DND-41 (cell line): ENCODE measurements around the gene UBALD1.

ENCODE experiments used
- ATAC-seq: fragments of 200-7000 bp; cut with Tn5 transposase; 3 replicates; pipeline ENCODE4 v1.9.1; 2021; ENCODE audit warnings: low read depth; ENCODE audit not compliant: insufficient read depth
- DNase-seq: peaks from one replicate; pipeline ENCODE4 v3.0.0-alpha.2; 2020
- H2AFZ ChIP-seq: 2 replicates; pipeline ENCODE4 v1.6.0; 2012; ENCODE audit warnings: low read depth, low read length
- H3K27ac ChIP-seq: 2 replicates; pipeline ENCODE4 v1.5.1; 2012; ENCODE audit warnings: low read length, inconsistent platforms
- H3K27me3 ChIP-seq: fragments of 200-600 bp; sonication (generic); 2 replicates; pipeline ENCODE4 v1.6.0; 2012; ENCODE audit warnings: low read length, mild to moderate bottlenecking, inconsistent platforms; ENCODE audit not compliant: insufficient read depth, poor library complexity
- H3K36me3 ChIP-seq: 2 replicates; pipeline ENCODE4 v1.5.1; 2012; ENCODE audit warnings: low read length, inconsistent platforms; ENCODE audit not compliant: insufficient read depth
- H3K4me1 ChIP-seq: 2 replicates; pipeline ENCODE4 v1.5.1; 2012; ENCODE audit warnings: mild to moderate bottlenecking, low read length; ENCODE audit not compliant: insufficient read depth
- H3K4me2 ChIP-seq: 2 replicates; pipeline ENCODE4 v1.6.0; 2012; ENCODE audit warnings: mild to moderate bottlenecking, moderate library complexity, low read length, inconsistent platforms; ENCODE audit not compliant: insufficient read depth
- H3K4me3 ChIP-seq, 2 experiments: fragments of 200-600 bp in 1 of 2; shearing (Covaris generic) in 1 of 2; 2 replicates each; pipeline ENCODE4 v1.5.1; 2012 to 2016; ENCODE audit warnings: inconsistent platforms in 2 of 2, low read length in 2 of 2, mild to moderate bottlenecking in 2 of 2, low read depth in 1 of 2, moderate library complexity in 1 of 2
- H3K79me2 ChIP-seq: 2 replicates; pipeline ENCODE4 v1.6.0; 2012; ENCODE audit warnings: low read length, inconsistent platforms; ENCODE audit not compliant: insufficient read depth
- H3K9ac ChIP-seq: 2 replicates; pipeline ENCODE4 v1.6.0; 2012; ENCODE audit warnings: low read depth, mild to moderate bottlenecking, inconsistent platforms, low read length, moderate library complexity
- H3K9me3 ChIP-seq: 2 replicates; pipeline ENCODE4 v1.5.1; 2012; ENCODE audit warnings: low read length, moderate library complexity, mild to moderate bottlenecking, inconsistent platforms; ENCODE audit not compliant: insufficient read depth, severe bottlenecking
- H4K20me1 ChIP-seq: 2 replicates; pipeline ENCODE4 v1.6.0; 2012; ENCODE audit warnings: low read length; ENCODE audit not compliant: insufficient read depth
- EZH2 ChIP-seq: IDR thresholded peaks from 3 replicates; pipeline ENCODE4 v1.6.1; 2012; ENCODE audit warnings: borderline replicate concordance, low read depth, mild to moderate bottlenecking, moderate library complexity, low read length, inconsistent platforms; ENCODE audit not compliant: severe bottlenecking
- TF ChIP-seq, protein P1 (sequence below): IDR thresholded peaks from 2 replicates; pipeline ENCODE4 v1.5.1; 2012; ENCODE audit warnings: borderline replicate concordance, low read length, moderate library complexity, mild to moderate bottlenecking; ENCODE audit not compliant: poor library complexity, severe bottlenecking; ENCODE audit errors: extremely low read depth

Gene UBALD1

DNA sequence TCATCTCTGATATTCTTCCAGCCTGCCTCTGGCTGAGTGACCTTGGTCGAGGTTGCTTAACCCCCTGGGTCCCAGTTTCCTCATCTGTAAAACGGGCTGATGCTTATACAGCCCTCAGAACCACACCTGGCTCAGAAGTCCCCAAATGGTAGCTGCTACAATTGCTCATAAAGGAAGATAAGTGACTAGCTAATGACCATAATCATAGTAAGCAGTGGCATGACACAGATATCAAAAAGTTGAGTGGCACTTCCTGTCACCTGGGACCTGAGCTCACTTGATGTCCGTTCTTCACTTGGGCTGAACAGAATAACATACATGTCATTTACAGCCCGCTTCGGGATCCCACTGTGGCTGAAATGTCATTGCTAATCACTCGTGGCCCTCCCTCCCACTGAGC, 11.7 kb upstream of the UBALD1 start:
- Histone ChIP-seq H3K4me3 (peak overlapping the region in 1 of 2 experiments; percentile 92; a peak in 3 of 4 replicates), H3K27me3 (no peaks in the 10 kb centered on the region), H3K27ac (peak overlapping the region; percentile 63; the same call in 1 of the 2 replicates), H2AFZ (no peak overlapping the region), H3K4me1 (peaks cover 28% of the 10 kb centered on the region), H3K79me2 (peaks cover 63% of the 10 kb centered on the region), H3K4me2 (peak overlapping the region; percentile 89), H3K36me3 (peaks cover 10% of the 10 kb centered on the region; the same call in 1 of the 2 replicates), H4K20me1 (peaks cover 17% of the 10 kb centered on the region), H3K9me3 (peaks cover 3% of the 10 kb centered on the region), H3K9ac (peak overlapping the region; percentile 89; the same call in 1 of the 2 replicates)
- no peak for DNase-seq
- TF ChIP-seq EZH2, result no peak
- TF ChIP-seq, protein P1, sequence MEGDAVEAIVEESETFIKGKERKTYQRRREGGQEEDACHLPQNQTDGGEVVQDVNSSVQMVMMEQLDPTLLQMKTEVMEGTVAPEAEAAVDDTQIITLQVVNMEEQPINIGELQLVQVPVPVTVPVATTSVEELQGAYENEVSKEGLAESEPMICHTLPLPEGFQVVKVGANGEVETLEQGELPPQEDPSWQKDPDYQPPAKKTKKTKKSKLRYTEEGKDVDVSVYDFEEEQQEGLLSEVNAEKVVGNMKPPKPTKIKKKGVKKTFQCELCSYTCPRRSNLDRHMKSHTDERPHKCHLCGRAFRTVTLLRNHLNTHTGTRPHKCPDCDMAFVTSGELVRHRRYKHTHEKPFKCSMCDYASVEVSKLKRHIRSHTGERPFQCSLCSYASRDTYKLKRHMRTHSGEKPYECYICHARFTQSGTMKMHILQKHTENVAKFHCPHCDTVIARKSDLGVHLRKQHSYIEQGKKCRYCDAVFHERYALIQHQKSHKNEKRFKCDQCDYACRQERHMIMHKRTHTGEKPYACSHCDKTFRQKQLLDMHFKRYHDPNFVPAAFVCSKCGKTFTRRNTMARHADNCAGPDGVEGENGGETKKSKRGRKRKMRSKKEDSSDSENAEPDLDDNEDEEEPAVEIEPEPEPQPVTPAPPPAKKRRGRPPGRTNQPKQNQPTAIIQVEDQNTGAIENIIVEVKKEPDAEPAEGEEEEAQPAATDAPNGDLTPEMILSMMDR, result no peak
- ATAC-seq, result no peak

DNA sequence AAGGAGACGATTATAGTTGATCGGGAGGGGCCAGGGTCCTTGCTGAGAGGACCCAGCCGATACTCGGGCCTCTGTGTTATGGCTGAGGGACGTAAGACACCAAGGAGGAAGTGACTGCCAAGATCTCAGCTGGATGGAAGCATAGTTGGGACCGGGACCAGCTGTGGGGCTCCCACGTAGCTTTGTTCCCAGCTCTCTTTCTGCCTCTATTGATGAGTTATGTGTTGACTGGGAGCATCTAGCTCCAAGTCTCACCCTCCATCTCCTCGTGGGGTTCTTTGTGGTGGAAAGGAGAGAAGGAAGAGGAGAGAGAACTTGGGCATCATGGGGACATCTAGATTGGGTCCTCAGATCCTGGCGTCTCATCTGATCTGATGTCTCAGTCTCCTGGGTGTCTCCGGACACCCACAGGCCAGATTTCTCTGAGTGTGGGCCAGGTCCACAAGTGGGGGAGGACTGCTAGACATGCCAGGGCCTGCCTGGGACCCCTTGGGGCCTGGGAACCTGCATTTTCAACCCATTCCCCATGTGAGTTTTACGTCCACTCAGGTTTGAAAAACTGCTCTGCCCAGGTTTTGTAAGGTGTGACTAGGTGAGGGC, 11.0 kb upstream of the UBALD1 start:
- H4K20me1 ChIP-seq, result peaks cover 17% of the 10 kb centered on the region

DNA sequence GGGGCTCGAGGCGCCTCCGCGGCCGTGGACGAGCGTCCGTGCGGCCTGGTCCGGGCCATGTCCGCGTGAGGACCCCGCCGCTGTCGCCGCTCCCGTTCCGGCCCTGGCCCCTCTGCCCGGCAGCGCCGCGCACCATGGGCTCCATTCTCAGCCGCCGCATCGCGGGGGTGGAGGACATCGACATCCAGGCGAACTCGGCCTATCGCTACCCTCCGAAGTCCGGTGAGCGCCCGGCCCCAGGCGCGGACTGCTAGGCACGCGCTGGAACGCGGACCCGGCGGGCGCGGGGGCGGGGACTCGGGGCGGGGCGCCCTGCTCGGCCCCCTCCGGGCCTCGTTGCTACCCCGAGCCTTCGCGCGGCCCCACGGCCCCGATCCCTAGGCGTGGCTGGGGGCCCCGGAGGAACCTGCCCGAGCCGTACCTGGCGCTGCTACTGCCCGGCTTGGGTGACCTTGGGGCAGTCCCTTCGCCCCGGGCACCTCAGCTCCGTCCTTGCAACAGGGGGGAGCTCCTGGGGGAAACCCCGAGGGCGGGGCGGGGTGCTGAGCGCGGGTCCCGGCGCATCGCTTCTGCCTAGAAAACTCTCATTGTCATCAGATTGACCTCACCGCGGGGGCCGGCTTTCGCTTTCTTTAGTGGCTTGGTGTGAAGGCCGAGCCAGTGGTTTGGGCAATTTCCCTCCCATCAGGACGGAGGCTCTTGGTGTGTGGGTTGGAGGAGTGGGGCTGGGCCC, 10.3 kb upstream of the UBALD1 start:
- Histone ChIP-seq H3K4me1 (peaks cover 28% of the 10 kb centered on the region), H3K79me2 (peaks cover 48% of the 10 kb centered on the region), H3K27me3 (no peaks in the 10 kb centered on the region), H3K36me3 (peaks cover 8% of the 10 kb centered on the region; the same call in 1 of the 2 replicates), H3K4me3 (peak overlapping the region; percentile 92 to 99), H4K20me1 (peaks cover 17% of the 10 kb centered on the region), H3K9me3 (no peaks in the 10 kb centered on the region), H3K27ac (peak overlapping the region; percentile 63), H3K9ac (peak overlapping the region; percentile 89), H3K4me2 (peak overlapping the region; percentile 89), H2AFZ (peak overlapping the region; percentile 75)
- DNase-seq (peak; percentile 40), ATAC-seq (peak; percentile 29)
- TF ChIP-seq, protein P1, result no peak
- TF ChIP-seq EZH2, result no peak

More for the DNA sequence above, 11.0 kb upstream of the UBALD1 start:
- Histone ChIP-seq H3K27me3 (no peaks in the 10 kb centered on the region), H3K36me3 (peaks cover 8% of the 10 kb centered on the region; the same call in 1 of the 2 replicates), H3K4me2 (peak overlapping the region; percentile 89), H3K79me2 (peaks cover 55% of the 10 kb centered on the region), H2AFZ (peak overlapping the region; percentile 75), H3K4me1 (peaks cover 28% of the 10 kb centered on the region), H3K9ac (peak overlapping the region; percentile 89), H3K27ac (peak overlapping the region; percentile 63), H3K4me3 (peak overlapping the region; percentile 92 to 99; a peak in 3 of 4 replicates), H3K9me3 (no peaks in the 10 kb centered on the region)
- DNase-seq (no peak), ATAC-seq (no peak; the same call in 2 of the 3 replicates)
- TF ChIP-seq, protein P1, result no peak
- TF ChIP-seq EZH2, result no peak
